ENCODE results near the gene ATF6B.
"Not testable (repeated sequence)": the region's sequence is repeated elsewhere in the genome, so short reads cannot be mapped to it uniquely, and the experiment has no call there.

The ATF6B gene

DNA sequence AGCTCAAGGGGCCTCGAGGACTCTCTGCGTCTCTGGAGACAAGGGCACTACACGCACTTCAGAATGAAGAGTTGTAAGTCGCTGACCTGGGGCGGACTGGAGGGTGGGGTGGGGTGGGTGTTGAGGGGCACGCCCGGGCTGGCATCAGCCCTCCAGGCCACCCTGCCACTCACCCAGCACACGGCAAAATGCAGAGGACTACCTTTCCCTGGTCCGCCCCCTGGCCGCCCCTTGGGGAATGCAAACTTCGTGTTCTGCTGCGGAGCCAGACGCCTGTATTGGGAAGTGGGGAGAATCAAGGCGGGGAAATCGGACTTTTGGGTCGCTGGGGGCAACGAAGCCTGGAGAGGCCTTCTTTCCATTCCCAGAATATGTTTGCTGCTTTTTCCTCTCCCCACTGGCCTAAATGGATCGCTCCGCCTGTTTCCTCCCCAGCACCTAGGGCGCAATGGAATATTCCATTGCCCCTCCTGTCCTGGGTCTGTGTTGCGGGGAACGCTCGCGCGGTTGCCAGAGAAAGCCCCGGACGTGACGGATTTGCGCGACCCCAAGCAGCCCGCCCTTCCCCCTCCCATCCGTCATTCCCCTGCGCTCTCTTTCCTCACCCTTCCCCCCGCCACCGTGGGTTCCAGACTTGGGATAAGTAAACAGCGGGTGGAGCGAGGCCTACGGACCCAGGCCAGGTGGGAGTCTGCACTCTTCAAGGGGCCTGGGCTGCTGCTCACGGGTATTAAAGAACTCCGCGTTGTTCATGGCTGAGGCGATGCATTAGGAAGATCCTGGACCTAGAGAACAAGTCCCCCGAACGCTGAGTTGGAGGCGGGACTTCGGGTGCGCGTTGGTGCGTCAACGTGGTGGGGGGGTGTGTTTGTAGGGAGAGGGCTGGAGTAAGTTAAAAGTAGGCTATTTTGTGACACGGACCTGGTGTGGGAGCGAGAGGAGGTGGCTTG lies 25.8 kb upstream of the ATF6B start, which contains the start of gene PPT2:
Gene PPT2 (plus strand): TSS at position 578 of the 950 bp plus-strand sequence. CDS start 454 bp downstream, outside the sequence.
- DNase-seq, result peak; percentile 73

DNA sequence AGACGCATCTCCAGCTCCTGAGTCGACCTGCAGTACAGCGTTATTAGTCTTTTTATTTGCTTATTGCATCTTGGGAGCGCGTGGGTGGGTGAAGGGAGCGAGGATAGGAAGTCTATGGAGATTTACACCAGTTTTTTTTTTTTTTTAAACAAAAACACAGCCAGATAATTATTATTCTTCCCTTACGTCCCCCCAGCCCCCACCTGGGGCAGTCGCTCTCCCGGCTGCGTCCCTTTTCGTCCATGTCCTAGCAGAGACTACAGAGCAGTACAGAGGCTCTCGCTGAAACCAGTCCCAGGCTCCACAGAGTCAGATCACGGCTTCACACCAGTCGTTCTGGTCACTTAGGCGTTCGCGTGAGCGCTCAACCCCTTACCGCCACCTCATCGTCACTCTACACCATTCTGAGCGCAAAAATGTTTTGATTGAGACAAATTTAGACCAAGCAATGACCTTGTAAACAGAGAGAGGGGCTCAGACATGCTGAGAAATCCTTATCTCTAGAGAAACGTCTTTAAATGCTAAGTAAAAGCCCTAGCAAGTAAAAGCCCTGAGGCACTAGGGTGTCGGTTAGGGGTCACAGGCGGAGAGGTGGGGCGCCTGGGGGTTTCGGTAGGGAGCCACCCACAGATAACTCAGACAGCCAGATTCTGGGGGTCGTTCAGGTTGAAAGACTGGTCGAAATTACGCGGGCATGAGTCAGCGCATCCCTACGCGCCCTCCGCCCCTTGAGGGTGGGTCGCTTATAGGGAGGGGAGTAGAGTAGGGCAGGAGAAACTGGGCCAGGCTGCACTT lies 24.9 kb upstream of the ATF6B start:
- no peak for DNase-seq

GRCh38 chr6:32151863-32152768 lies 24.1 kb upstream of the ATF6B start, which contains the start of gene PRRT1:
Gene PRRT1 (minus strand): TSS chr6:32151939. CDS start chr6:32151827, 112 bp downstream.
- DNase-seq, result peak; percentile 40

- DNase-seq, result no peak
These were observed 23.3 kb upstream of the ATF6B start for GRCh38 chr6:32151181-32151862.

- DNase-seq, result no peak
These were observed 22.2 kb upstream of the ATF6B start for GRCh38 chr6:32149932-32150870.

DNA sequence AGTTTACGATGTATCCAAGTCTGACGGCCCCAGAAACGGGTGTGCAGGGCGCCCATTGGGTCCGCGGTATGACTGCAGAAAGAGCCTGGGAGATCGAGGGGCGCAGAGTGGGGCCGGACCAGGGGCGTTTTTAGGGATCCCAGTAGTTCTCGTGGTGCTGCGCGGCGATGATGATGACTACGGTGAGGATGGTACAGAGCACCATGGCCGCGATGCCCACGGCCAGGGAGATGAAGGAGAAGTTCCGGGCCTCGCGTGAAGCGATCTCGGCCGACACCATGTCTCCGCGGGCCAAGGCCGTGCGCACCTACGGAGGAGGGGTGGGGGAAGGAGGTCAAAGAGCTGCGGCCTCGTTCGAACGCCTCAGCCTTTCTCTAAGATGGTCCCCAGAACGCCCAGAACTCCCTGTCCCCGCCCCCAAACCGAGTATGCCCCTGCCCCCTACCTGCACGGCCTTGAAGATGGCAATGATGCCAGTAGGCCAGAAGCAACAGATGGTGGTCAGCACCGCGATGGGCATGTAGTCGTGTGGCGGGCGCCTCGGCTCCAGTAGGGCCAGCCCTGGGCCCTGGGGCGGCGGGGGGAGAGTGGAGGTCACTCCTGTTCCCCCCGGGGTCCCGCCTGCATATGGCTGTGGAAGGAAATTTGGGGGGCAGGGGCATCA lies 21.2 kb upstream of the ATF6B start:
- no peak for DNase-seq

GRCh38 chr6:32148289-32149091 lies 20.4 kb upstream of the ATF6B start:
- peak; percentile 72 for DNase-seq

GRCh38 chr6:32147401-32148132 lies 19.5 kb upstream of the ATF6B start:
- DNase-seq, result no peak

DNA sequence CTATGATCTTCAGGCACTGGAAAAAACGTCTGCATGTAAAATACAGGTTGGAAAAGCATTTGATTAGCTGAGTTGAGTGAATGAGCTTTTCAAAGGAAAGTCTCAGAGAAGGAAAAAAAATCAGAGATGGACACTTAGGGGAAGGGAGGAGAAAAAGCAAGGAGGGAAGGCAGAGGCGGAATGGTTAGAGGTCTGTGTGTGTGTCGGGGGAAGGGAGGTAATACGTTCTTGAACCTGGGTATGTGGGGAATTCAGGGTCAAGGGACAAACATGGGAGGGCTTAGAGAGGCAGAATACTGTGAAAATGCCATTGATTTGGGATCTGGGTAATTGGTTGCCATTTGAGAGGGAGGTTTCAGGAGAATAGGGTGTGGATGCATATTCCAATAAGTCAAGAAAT lies 18.6 kb upstream of the ATF6B start:
- DNase-seq, result no peak

DNA sequence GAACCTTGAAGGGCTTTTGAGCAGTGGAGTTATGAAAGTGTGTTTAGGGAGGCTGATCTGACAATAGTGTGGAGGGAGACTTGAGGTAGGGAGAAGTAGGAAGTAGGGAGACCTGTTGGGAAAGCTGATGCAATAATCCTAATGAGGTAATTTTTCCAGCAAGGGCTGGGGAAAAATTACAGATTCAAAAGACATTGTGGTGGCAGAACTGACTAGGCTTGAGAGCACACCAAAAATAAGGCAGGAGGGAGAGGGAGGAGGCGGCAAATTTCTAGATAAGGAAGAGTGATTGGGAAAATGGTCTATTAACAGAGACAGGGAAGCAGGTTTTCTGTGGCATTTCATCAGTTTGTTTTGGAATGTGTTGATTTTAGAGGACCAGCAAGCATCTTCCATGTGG lies 18.2 kb upstream of the ATF6B start:
- no peak for DNase-seq

- not testable (repeated sequence) for DNase-seq
These were observed 16.2 kb upstream of the ATF6B start for GRCh38 chr6:32144238-32144637.

DNA sequence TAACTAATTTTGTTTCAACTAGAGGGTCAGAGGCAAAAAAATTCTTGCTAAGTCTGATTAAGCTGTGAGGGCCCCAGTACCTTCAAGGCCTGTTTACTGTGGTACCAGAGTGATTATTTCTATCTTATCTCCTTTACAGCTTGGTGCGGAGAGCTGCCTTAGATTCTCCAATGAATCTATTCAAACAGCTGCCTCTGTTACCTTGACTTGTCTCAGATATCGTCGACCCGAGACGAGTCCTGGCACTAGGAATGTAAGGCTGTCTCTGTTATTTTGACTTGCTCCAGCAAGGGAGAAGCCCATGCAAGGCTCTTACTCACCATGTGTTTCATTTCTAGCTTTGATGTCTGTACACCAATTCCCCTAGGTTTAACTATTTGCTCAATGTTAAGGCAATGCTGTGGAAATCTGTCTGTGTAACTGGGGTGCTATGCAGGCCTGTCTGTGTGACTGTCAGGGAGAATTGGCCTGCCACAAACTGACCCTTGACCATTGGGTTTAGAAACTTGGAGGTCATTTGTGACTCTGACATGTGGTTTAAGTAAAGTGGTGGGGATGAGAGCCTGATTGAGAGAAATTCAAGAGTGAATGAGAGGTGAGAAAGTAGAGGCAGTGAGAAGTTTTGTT lies 12.5 kb upstream of the ATF6B start:
- no peak for DNase-seq

- DNase-seq, result no peak
These were observed 11.5 kb upstream of the ATF6B start for GRCh38 chr6:32139590-32139989.

GRCh38 chr6:32137454-32137853 lies 9.4 kb upstream of the ATF6B start:
- no peak for DNase-seq

- no peak for DNase-seq
These were observed 5.7 kb upstream of the ATF6B start for GRCh38 chr6:32133786-32134185.

GRCh38 chr6:32132110-32132509 lies 4.1 kb upstream of the ATF6B start:
- DNase-seq, result no peak

DNA sequence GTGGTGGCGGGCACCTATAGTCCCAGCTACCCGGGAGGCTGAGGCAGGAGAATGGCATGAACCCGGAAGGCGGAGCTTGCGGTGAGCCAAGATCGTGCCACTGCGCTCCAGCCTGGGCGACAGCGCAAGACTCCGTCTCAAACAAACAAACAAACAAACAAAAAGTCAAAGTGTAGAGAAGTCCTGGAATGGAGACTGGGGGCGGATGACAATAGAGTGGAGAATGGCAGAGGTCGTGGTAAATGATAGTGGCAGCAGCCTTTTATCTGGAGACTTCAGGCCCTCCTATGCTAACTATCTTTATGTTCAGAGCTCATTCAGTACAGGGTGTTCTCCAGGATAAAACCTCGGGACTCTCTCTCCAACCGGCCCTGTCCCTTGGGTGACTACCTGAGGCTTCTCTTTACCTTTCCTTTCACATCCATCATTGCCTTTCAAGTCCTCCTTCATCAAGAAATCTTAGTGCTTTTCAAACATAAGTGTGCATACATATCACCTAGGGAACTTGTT lies 3.4 kb upstream of the ATF6B start:
- no peak for DNase-seq

Data from CD4-positive, alpha-beta T cell treated with Interleukin-6 for 4 hours (primary cell).